B cell (primary cell): Measurements from ENCODE around the gene TEF. TPM values are rescaled to one million over a fixed set of nuclear protein-coding genes. Genes with fewer than 3 reads are reported as not detected.
A peak's percentile ranks its signal among the peaks of the same experiment; 100 is the strongest.
"Not testable (repeated sequence)": the region's sequence is repeated elsewhere in the genome, so short reads cannot be mapped to it uniquely, and the experiment has no call there.

Experiments
- ATAC-seq: fragments of 200-7000 bp; cut with Tn5 transposase; one replicate; pipeline ENCODE4 v1.10.0; 2021; ENCODE audit warnings: low read depth, mild to moderate bottlenecking, moderate number of reproducible peaks, moderate library complexity
- CTCF ChIA-PET: fragments of 350-600 bp; sonication (Branson Sonifier 250); formaldehyde crosslinking; loops from one replicate; lab custom pipeline; 2021; ENCODE audit warnings: antibody characterized with exemption, inconsistent platforms; lab: Charles Lee
- POLR2A ChIA-PET: fragments of 350-600 bp; sonication (Branson Sonifier 250); formaldehyde crosslinking; loops from one replicate; lab custom pipeline; 2021; ENCODE audit warnings: antibody characterized with exemption; lab: Charles Lee
- DNase-seq: peaks from one replicate; pipeline ENCODE4 v3.0.0; 2013
- H2AFZ ChIP-seq: 2 replicates; pipeline ENCODE4 v1.6.1; 2012; ENCODE audit warnings: mild to moderate bottlenecking, low read depth, low read length; ENCODE audit not compliant: insufficient read depth, poor library complexity, severe bottlenecking
- H3K27ac ChIP-seq, 2 donors: 1 replicate in 1 of 2; 2 replicates in 1 of 2; pipeline ENCODE4 v1.5.1; 2012 to 2013; ENCODE audit warnings: low read length in 2 of 2, mild to moderate bottlenecking in 2 of 2, moderate library complexity in 1 of 2
- H3K27me3 ChIP-seq, 4 experiments: fragments of 200-600 bp in 1 of 4; sonication (generic) in 1 of 4; replicated peaks in 1 of 4; 1 replicate in 2 of 4; 2 replicates in 2 of 4; pipeline versions ENCODE4 v1.6.1 to v1.7.0; 2013 to 2016; ENCODE audit warnings: low read length in 3 of 4, mild to moderate bottlenecking in 2 of 4, mixed read lengths in 1 of 4, moderate library complexity in 1 of 4; ENCODE audit not compliant: insufficient read depth in 4 of 4, control insufficient read depth in 3 of 4; ENCODE audit errors: control extremely low read depth in 1 of 4
- H3K36me3 ChIP-seq, 2 experiments: replicated peaks in 1 of 2; 1 replicate in 1 of 2; 2 replicates in 1 of 2; pipeline versions ENCODE4 v1.6.1 to v1.7.1; 2013; ENCODE audit warnings: low read length in 1 of 2; ENCODE audit not compliant: insufficient read depth in 2 of 2, control insufficient read depth in 1 of 2; ENCODE audit errors: control extremely low read depth in 1 of 2, extremely low read depth in 1 of 2
- H3K4me1 ChIP-seq, 2 donors: fragments of 200-600 bp in 1 of 2; sonication (generic) in 1 of 2; 1 replicate in 1 of 2; 2 replicates in 1 of 2; pipeline versions ENCODE4 v1.5.1 to v1.6.1; 2013 to 2017; ENCODE audit warnings: low read length in 2 of 2; ENCODE audit not compliant: control insufficient read depth in 2 of 2, insufficient read depth in 2 of 2
- H3K4me2 ChIP-seq: replicated peaks from 2 replicates; pipeline ENCODE3; 2012; ENCODE audit warnings: mild to moderate bottlenecking, low read depth, low read length; ENCODE audit not compliant: poor library complexity, severe bottlenecking
- H3K4me3 ChIP-seq, 5 experiments: fragments of 200-600 bp in 1 of 5; sonication (generic) in 1 of 5; 1 replicate in 3 of 5; 2 replicates in 2 of 5; pipeline versions ENCODE4 v1.5.1 to v1.7.0; 2011 to 2016; ENCODE audit warnings: low read length in 4 of 5, mild to moderate bottlenecking in 4 of 5, low read depth in 2 of 5, control low read depth in 1 of 5, moderate library complexity in 1 of 5; ENCODE audit not compliant: insufficient read depth in 1 of 5; ENCODE audit errors: control extremely low read depth in 1 of 5, extremely low read depth in 1 of 5
- H3K79me2 ChIP-seq: fragments of 200-600 bp; sonication (generic); one replicate; pipeline ENCODE4 v1.6.0; 2016; ENCODE audit warnings: low read length; ENCODE audit not compliant: control insufficient read depth, insufficient read depth
- H3K9ac ChIP-seq: fragments of 200-600 bp; sonication (generic); 2 replicates; pipeline ENCODE4 v1.6.1; 2017; ENCODE audit warnings: mild to moderate bottlenecking, low read length, moderate library complexity
- H3K9me3 ChIP-seq, 3 donors: one replicate each; pipeline versions ENCODE4 v1.6.1 to v1.7.1; 2013; ENCODE audit warnings: low read length in 2 of 3; ENCODE audit not compliant: control insufficient read depth in 2 of 3, insufficient read depth in 1 of 3; ENCODE audit errors: control extremely low read depth in 1 of 3
- H4K20me1 ChIP-seq: 2 replicates; pipeline ENCODE4 v1.6.0; 2012; ENCODE audit warnings: mild to moderate bottlenecking, low read length; ENCODE audit not compliant: insufficient read depth, control insufficient read depth, poor library complexity, severe bottlenecking
- H3K27ac Mint-ChIP-seq: one replicate; pipeline ENCODE4 v1.8.0; 2021; ENCODE audit warnings: mixed read lengths
- H3K27me3 Mint-ChIP-seq: one replicate; pipeline ENCODE4 v1.8.0; 2021; ENCODE audit warnings: mixed read lengths
- H3K4me1 Mint-ChIP-seq: one replicate; pipeline ENCODE4 v1.8.0; 2021; ENCODE audit warnings: mixed read lengths
- H3K4me3 Mint-ChIP-seq: one replicate; pipeline ENCODE4 v1.8.0; 2021; ENCODE audit warnings: mixed read lengths
- H3K9me3 Mint-ChIP-seq: one replicate; pipeline ENCODE4 v1.8.0; 2022; ENCODE audit warnings: mixed read lengths; ENCODE audit not compliant: insufficient read depth
- CTCF ChIP-seq: fragments of 200-600 bp; IDR thresholded peaks from one replicate; pipeline ENCODE4 v1.8.0; 2022; ENCODE audit warnings: antibody characterized with exemption, mild to moderate bottlenecking
- EZH2 ChIP-seq: IDR thresholded peaks from 2 replicates; pipeline ENCODE4 v1.6.1; 2012; ENCODE audit warnings: borderline replicate concordance, low read depth, mild to moderate bottlenecking, moderate library complexity, low read length; ENCODE audit not compliant: insufficient read depth, poor library complexity, severe bottlenecking
- WGBS: methylation state at CpG from one replicate; pipeline ENCODE4 v1.1.5; 2013; ENCODE audit warnings: missing lambda C conversion rate; ENCODE audit not compliant: insufficient coverage; 5-methylcytosine and 5-hydroxymethylcytosine counted together
- intact Hi-C: fragments of 100-400 bp; cut with micrococcal nuclease; formaldehyde crosslinking; loops from one replicate; pipeline ENCODE4 v1.10.0; 2022
- polyA plus RNA-seq: library from polyadenylated mRNA; depleted of rRNA; stranded (reverse); fragments of >200 nt; gene quantifications from 2 replicates; pipeline ENCODE4 v1.2.3, GENCODE V29; 2012
- total RNA-seq, 2 donors: library from RNA; stranded (reverse); fragments of 120-200 nt in 1 of 2; gene quantifications; 1 replicate in 1 of 2; 2 replicates in 1 of 2; pipeline versions ENCODE4 v1.2.3 to v1.2.4, GENCODE V29; 2013 to 2022

TEF gene
- total and polyA plus RNA-seq, 2 donors (not counting 1 experiment from before 2014, with no cell fraction given): 5.0 to 5.5 TPM

- no peaks in the 10 kb centered on the region for H3K27me3 ChIP-seq
- Mint-ChIP-seq H3K4me3 (no peak overlapping the region), H3K4me1 (peaks cover 16% of the 10 kb centered on the region), H3K27me3 (no peaks in the 10 kb centered on the region), H3K27ac (no peak overlapping the region), H3K9me3 (no peaks in the 10 kb centered on the region)
- H4K20me1 ChIP-seq: peaks cover 50% of the 10 kb centered on the region
- peaks cover 74% of the 10 kb centered on the region for H3K79me2 ChIP-seq
- CTCF ChIA-PET: no interaction called here
- no peak overlapping the region for H3K27ac ChIP-seq
- POLR2A ChIA-PET: no interaction called here
- intact Hi-C loops: no loop called here
- 94% methylated on average over 4 of the region's 6 CpGs for WGBS
- no peaks in the 10 kb centered on the region for H3K9me3 ChIP-seq
- H3K36me3 ChIP-seq: peaks cover 2 to 46% of the 10 kb centered on the region in 2 experiments
- TF ChIP-seq CTCF: no peak
- no peak for TF ChIP-seq EZH2
- ATAC-seq (no peak), DNase-seq (no peak)
- H3K9ac ChIP-seq: no peak overlapping the region
- peaks cover 0 to 4% of the 10 kb centered on the region in 2 donors for H3K4me1 ChIP-seq
- no peak overlapping the region for H2AFZ ChIP-seq
- no peak overlapping the region for H3K4me2 ChIP-seq
- no peak overlapping the region for H3K4me3 ChIP-seq
These were observed 49.9 kb downstream of the TEF start for GRCh38 chr22:41431656-41432055.

GRCh38 chr22:41433480-41433879, 51.7 kb downstream of the TEF start:
- H3K9ac ChIP-seq, H3K4me3 ChIP-seq, DNase-seq, H3K9me3 ChIP-seq, H3K27ac Mint-ChIP-seq, H3K27me3 Mint-ChIP-seq, CTCF ChIA-PET, POLR2A ChIA-PET, H3K27me3 ChIP-seq, H2AFZ ChIP-seq, intact Hi-C loops, H3K9me3 Mint-ChIP-seq, ATAC-seq, H3K4me1 ChIP-seq, H3K4me2 ChIP-seq, H3K27ac ChIP-seq, H3K4me3 Mint-ChIP-seq: not testable (repeated sequence)
- Histone ChIP-seq H3K79me2 (peaks cover 76% of the 10 kb centered on the region), H4K20me1 (peaks cover 60% of the 10 kb centered on the region), H3K36me3 (peaks cover 2 to 55% of the 10 kb centered on the region in 2 experiments)
- peaks cover 15% of the 10 kb centered on the region for H3K4me1 Mint-ChIP-seq
- no CpG with 5 or more reads among the region's 1 CpG for WGBS

DNA sequence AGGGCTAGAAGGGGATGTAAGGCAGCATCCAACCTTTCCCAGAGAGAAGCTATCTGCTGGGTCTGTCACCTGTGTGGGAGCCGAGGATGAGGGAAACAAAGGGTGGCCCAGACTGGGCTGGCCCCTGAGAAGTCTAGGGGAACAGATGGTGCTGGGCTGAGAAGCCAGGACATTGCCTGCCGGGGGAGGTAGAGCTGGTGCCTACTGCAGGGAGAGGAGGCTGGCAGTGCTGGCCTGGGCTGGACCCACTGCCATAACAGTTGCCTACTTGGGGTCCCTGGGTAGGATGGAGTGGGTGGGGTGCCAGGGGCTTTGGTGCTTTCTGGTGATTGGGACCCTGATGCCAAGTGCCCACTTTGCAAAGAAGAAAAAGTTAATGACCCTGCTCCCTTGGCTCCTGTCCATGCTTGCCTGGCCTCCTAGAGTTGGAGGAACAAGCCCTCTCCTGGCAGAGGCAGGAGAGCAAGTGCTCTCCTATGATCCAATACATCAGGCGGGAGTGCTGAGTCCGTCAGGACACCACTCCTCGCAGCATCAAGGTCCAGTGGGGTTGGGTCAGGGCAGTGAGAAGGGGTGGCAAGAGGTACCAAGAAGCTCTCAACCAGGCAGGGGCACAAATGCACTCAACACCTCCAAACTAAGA, 52.7 kb downstream of the TEF start:
- WGBS: 98% methylated on average over 5 of the region's 5 CpGs
- H3K4me3 Mint-ChIP-seq, intact Hi-C loops, H3K4me1 ChIP-seq, H3K9me3 ChIP-seq, ATAC-seq, H3K4me3 ChIP-seq, H3K9me3 Mint-ChIP-seq, H3K27me3 Mint-ChIP-seq, H2AFZ ChIP-seq, H3K9ac ChIP-seq, H3K4me2 ChIP-seq, DNase-seq, CTCF ChIA-PET, H3K27me3 ChIP-seq: not testable (repeated sequence)
- peaks cover 21% of the 10 kb centered on the region for H3K4me1 Mint-ChIP-seq
- Histone ChIP-seq H3K36me3 (peaks cover 2 to 60% of the 10 kb centered on the region in 2 experiments), H4K20me1 (peaks cover 69% of the 10 kb centered on the region), H3K79me2 (peaks cover 86% of the 10 kb centered on the region), H3K27ac (peak overlapping the region in 1 of 2 donors; percentile 6)
- peak overlapping the region; percentile 50 for H3K27ac Mint-ChIP-seq
- POLR2A ChIA-PET: interaction anchor here (0.6 kb wide), 1 partner anchor 569 kb away, joined by 4 read pairs; no protein-coding TSS in a partner anchor
